Keratinocyte (primary cell): ENCODE data around the gene AKAP13.

Experiments
- CTCF ChIP-seq, 3 experiments: IDR thresholded peaks in 1 of 3; conservative IDR thresholded peaks in 1 of 3; optimal IDR thresholded peaks in 1 of 3; 2 replicates in 2 of 3; 3 replicates in 1 of 3; pipeline versions ENCODE3 to v1.5.1; 2011; ENCODE audit warnings: low read length in 3 of 3, mild to moderate bottlenecking in 3 of 3, moderate library complexity in 2 of 3, control low read depth in 1 of 3, inconsistent platforms in 1 of 3; ENCODE audit not compliant: insufficient read depth in 2 of 3; ENCODE audit errors: extremely low read depth in 1 of 3
- EZH2 ChIP-seq: IDR thresholded peaks from one replicate; pipeline ENCODE4 v1.6.1; 2012; ENCODE audit warnings: inconsistent platforms, mild to moderate bottlenecking, low read length, moderate library complexity

GRCh38 chr15:85389772-85390171, 9.4 kb downstream of the AKAP13 start:
- TF ChIP-seq CTCF (optimal IDR thresholded peaks at IDR 0.05 in 1 of 3, IDR thresholded peaks at IDR 0.05 in 1 of 3, conservative IDR thresholded peaks at IDR 0.05 in 1 of 3; ENCODE audit: extremely low read depth in 1 of 3, insufficient read depth in 2 of 3, low read length in 3 of 3) (no peak), EZH2 (no peak)
